HEK293 (cell line): Measurements from ENCODE around the gene TCF7L2.

ENCODE experiments used
- CTCF ChIA-PET: fragments of 350-600 bp; formaldehyde crosslinking; extraction: SDS; loops from one replicate; lab custom pipeline; 2021; ENCODE audit warnings: antibody characterized with exemption; lab: Yijun Ruan, JAX
- POLR2A ChIA-PET: fragments of 300-600 bp; formaldehyde crosslinking; extraction: SDS; loops from one replicate; lab custom pipeline; 2020; ENCODE audit warnings: antibody characterized with exemption, inconsistent platforms; lab: Yijun Ruan, JAX
- H3K27ac ChIP-seq: fragments of 200-500 bp; sonication (Bioruptor generic); 2 replicates; pipeline ENCODE4 v1.5.1; 2014; ENCODE audit warnings: low read depth, low read length, control low read depth, inconsistent platforms; ENCODE audit errors: extremely low read depth
- H3K36me3 ChIP-seq, 2 experiments: fragments of 200-500 bp in 1 of 2; sonication (Bioruptor generic) in 1 of 2; 1 replicate in 1 of 2; 2 replicates in 1 of 2; pipeline ENCODE4 v1.5.1; 2014 to 2017; ENCODE audit warnings: inconsistent platforms in 2 of 2, low read length in 2 of 2; ENCODE audit not compliant: control insufficient read depth in 2 of 2, insufficient read depth in 1 of 2
- H3K4me1 ChIP-seq: fragments of 200-500 bp; sonication (Bioruptor generic); 2 replicates; pipeline ENCODE4 v1.5.1; 2014; ENCODE audit warnings: mild to moderate bottlenecking, low read length, inconsistent platforms; ENCODE audit not compliant: control insufficient read depth, insufficient read depth
- H3K4me3 ChIP-seq: 2 replicates; pipeline ENCODE4 v1.5.1; 2011; ENCODE audit warnings: low read depth, mild to moderate bottlenecking, control low read depth, low read length, moderate library complexity
- H3K9me3 ChIP-seq: fragments of 200-500 bp; sonication (Bioruptor generic); 2 replicates; pipeline ENCODE4 v1.5.1; 2014; ENCODE audit warnings: low read depth, low read length, inconsistent platforms; ENCODE audit not compliant: control insufficient read depth, insufficient read depth
- BCL11B ChIP-seq: fragments of 450-650 bp; formaldehyde crosslinking; IDR thresholded peaks from 2 replicates; pipeline ENCODE4 v1.5.1; 2016; ENCODE audit warnings: low read depth, missing biosample characterization, missing genetic modification characterization
- HOXD13 ChIP-seq: sonication (generic); formaldehyde crosslinking; IDR thresholded peaks from 2 replicates; pipeline ENCODE4 v1.8.0; 2022; ENCODE audit warnings: missing genetic modification reagents, borderline replicate concordance
- KLF8 ChIP-seq: fragments of 450-650 bp; formaldehyde crosslinking; IDR thresholded peaks from 2 replicates; pipeline ENCODE4 v1.5.1; 2016; ENCODE audit warnings: missing biosample characterization, missing genetic modification characterization
- ZBTB21 ChIP-seq: fragments of 450-650 bp; formaldehyde crosslinking; IDR thresholded peaks from 2 replicates; pipeline ENCODE4 v1.5.1; 2017; ENCODE audit warnings: missing biosample characterization, missing genetic modification characterization
- ZFHX2 ChIP-seq: fragments of 450-650 bp; formaldehyde crosslinking; conservative IDR thresholded peaks from 2 replicates; pipeline ENCODE4 v1.5.1; 2016; ENCODE audit warnings: missing biosample characterization, missing genetic modification characterization
- ZNF354C ChIP-seq: fragments of 450-650 bp; formaldehyde crosslinking; IDR thresholded peaks from 2 replicates; pipeline ENCODE4 v1.5.1; 2016; ENCODE audit warnings: missing biosample characterization, missing genetic modification characterization, low read depth, borderline replicate concordance
- ZNF555 ChIP-seq: fragments of 450-650 bp; formaldehyde crosslinking; conservative IDR thresholded peaks from 2 replicates; pipeline ENCODE4 v1.5.1; 2017; ENCODE audit warnings: missing biosample characterization, mild to moderate bottlenecking, missing genetic modification characterization, inconsistent platforms
- ZNF561 ChIP-seq: fragments of 450-650 bp; IDR thresholded peaks from 2 replicates; pipeline ENCODE4 v1.5.1; 2018; ENCODE audit warnings: missing biosample characterization, missing genetic modification characterization, borderline replicate concordance
- ZNF600 ChIP-seq: fragments of 450-650 bp; formaldehyde crosslinking; IDR thresholded peaks from 2 replicates; pipeline ENCODE4 v1.5.1; 2016; ENCODE audit warnings: missing biosample characterization, missing genetic modification characterization
- ZNF629 ChIP-seq: fragments of 450-650 bp; formaldehyde crosslinking; IDR thresholded peaks from 2 replicates; pipeline ENCODE4 v1.5.1; 2017; ENCODE audit warnings: missing biosample characterization, missing genetic modification characterization
- ZNF747 ChIP-seq: fragments of 450-650 bp; formaldehyde crosslinking; IDR thresholded peaks from 2 replicates; pipeline ENCODE4 v1.5.1; 2016; ENCODE audit warnings: missing biosample characterization, missing genetic modification characterization
- ZNF777 ChIP-seq: fragments of 450-650 bp; formaldehyde crosslinking; IDR thresholded peaks from 2 replicates; pipeline ENCODE4 v1.5.1; 2017; ENCODE audit warnings: missing biosample characterization, missing genetic modification characterization, borderline replicate concordance
- ZNF791 ChIP-seq: fragments of 450-650 bp; formaldehyde crosslinking; IDR thresholded peaks from 2 replicates; pipeline ENCODE4 v1.5.1; 2016; ENCODE audit warnings: missing biosample characterization, missing genetic modification characterization
- ZNF792 ChIP-seq: fragments of 450-650 bp; formaldehyde crosslinking; IDR thresholded peaks from 2 replicates; pipeline ENCODE4 v1.5.1; 2016; ENCODE audit warnings: missing biosample characterization, missing genetic modification characterization
- TF ChIP-seq, protein P1 (sequence below): fragments of 450-650 bp; formaldehyde crosslinking; IDR thresholded peaks from 2 replicates; pipeline ENCODE4 v1.5.0; 2017; ENCODE audit warnings: missing biosample characterization, missing genetic modification characterization, borderline replicate concordance
- TF ChIP-seq, protein P2 (sequence below): fragments of 450-650 bp; formaldehyde crosslinking; IDR thresholded peaks from 2 replicates; pipeline ENCODE4 v1.5.1; 2016; ENCODE audit warnings: missing biosample characterization, missing genetic modification characterization
- TF ChIP-seq, protein P3 (sequence below): fragments of 450-650 bp; formaldehyde crosslinking; IDR thresholded peaks from 2 replicates; pipeline ENCODE4 v1.5.1; 2016; ENCODE audit warnings: missing biosample characterization, missing genetic modification characterization
- TF ChIP-seq, protein P4 (sequence below): fragments of 450-650 bp; formaldehyde crosslinking; IDR thresholded peaks from 2 replicates; pipeline ENCODE4 v1.5.1; 2016; ENCODE audit warnings: missing biosample characterization, missing genetic modification characterization
- TF ChIP-seq, protein P5 (sequence below): fragments of 450-650 bp; formaldehyde crosslinking; optimal IDR thresholded peaks from 2 replicates; pipeline ENCODE3; 2016; ENCODE audit warnings: missing biosample characterization, mild to moderate bottlenecking, missing genetic modification characterization
- TF ChIP-seq, protein P6 (sequence below): fragments of 450-650 bp; formaldehyde crosslinking; IDR thresholded peaks from 2 replicates; pipeline ENCODE4 v1.5.1; 2016; ENCODE audit warnings: missing biosample characterization, missing genetic modification characterization, low read depth

Gene TCF7L2

DNA sequence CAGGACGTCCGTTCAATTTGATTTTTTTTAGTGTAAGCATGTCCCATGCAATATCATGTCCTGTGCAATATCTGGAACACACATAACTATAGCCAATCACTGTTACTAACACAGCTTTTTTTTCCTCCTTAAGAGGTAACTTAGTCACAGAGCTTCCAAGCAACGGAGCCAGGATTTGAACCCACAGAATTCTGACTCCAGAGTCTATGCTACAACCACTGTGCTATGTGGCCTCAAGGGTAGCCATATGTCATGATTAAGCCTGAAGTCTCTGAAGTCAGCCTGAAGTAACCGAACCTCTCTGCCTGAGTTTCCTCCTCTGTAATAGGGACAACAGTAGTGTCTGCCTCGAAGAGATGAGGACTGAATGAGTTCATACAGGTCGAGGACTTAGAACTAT lies 42.2 kb upstream of the TCF7L2 start:
- TF ChIP-seq, protein P1, sequence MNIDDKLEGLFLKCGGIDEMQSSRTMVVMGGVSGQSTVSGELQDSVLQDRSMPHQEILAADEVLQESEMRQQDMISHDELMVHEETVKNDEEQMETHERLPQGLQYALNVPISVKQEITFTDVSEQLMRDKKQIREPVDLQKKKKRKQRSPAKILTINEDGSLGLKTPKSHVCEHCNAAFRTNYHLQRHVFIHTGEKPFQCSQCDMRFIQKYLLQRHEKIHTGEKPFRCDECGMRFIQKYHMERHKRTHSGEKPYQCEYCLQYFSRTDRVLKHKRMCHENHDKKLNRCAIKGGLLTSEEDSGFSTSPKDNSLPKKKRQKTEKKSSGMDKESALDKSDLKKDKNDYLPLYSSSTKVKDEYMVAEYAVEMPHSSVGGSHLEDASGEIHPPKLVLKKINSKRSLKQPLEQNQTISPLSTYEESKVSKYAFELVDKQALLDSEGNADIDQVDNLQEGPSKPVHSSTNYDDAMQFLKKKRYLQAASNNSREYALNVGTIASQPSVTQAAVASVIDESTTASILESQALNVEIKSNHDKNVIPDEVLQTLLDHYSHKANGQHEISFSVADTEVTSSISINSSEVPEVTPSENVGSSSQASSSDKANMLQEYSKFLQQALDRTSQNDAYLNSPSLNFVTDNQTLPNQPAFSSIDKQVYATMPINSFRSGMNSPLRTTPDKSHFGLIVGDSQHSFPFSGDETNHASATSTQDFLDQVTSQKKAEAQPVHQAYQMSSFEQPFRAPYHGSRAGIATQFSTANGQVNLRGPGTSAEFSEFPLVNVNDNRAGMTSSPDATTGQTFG (tag by site-specific recombination): no peak
- no peak for TF ChIP-seq ZNF792 (tag by site-specific recombination)
- TF ChIP-seq ZNF629 (tag by site-specific recombination): no peak
- TF ChIP-seq BCL11B (tag by site-specific recombination): no peak
- no peak for TF ChIP-seq KLF8 (tag by site-specific recombination)
- no peak for TF ChIP-seq ZNF555 (tag by site-specific recombination)
- TF ChIP-seq ZFHX2 (tag by site-specific recombination): no peak
- TF ChIP-seq ZBTB21 (tag by site-specific recombination): no peak
- no peak for TF ChIP-seq ZNF600 (tag by site-specific recombination)
- no peak for TF ChIP-seq ZNF791 (tag by site-specific recombination)
- no peak for TF ChIP-seq ZNF354C (tag by site-specific recombination)
- TF ChIP-seq, protein P2, sequence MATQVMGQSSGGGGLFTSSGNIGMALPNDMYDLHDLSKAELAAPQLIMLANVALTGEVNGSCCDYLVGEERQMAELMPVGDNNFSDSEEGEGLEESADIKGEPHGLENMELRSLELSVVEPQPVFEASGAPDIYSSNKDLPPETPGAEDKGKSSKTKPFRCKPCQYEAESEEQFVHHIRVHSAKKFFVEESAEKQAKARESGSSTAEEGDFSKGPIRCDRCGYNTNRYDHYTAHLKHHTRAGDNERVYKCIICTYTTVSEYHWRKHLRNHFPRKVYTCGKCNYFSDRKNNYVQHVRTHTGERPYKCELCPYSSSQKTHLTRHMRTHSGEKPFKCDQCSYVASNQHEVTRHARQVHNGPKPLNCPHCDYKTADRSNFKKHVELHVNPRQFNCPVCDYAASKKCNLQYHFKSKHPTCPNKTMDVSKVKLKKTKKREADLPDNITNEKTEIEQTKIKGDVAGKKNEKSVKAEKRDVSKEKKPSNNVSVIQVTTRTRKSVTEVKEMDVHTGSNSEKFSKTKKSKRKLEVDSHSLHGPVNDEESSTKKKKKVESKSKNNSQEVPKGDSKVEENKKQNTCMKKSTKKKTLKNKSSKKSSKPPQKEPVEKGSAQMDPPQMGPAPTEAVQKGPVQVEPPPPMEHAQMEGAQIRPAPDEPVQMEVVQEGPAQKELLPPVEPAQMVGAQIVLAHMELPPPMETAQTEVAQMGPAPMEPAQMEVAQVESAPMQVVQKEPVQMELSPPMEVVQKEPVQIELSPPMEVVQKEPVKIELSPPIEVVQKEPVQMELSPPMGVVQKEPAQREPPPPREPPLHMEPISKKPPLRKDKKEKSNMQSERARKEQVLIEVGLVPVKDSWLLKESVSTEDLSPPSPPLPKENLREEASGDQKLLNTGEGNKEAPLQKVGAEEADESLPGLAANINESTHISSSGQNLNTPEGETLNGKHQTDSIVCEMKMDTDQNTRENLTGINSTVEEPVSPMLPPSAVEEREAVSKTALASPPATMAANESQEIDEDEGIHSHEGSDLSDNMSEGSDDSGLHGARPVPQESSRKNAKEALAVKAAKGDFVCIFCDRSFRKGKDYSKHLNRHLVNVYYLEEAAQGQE (tag by site-specific recombination): no peak
- TF ChIP-seq ZNF561 (tag by site-specific recombination): no peak
- TF ChIP-seq ZNF777 (tag by site-specific recombination): no peak
- TF ChIP-seq, protein P3, sequence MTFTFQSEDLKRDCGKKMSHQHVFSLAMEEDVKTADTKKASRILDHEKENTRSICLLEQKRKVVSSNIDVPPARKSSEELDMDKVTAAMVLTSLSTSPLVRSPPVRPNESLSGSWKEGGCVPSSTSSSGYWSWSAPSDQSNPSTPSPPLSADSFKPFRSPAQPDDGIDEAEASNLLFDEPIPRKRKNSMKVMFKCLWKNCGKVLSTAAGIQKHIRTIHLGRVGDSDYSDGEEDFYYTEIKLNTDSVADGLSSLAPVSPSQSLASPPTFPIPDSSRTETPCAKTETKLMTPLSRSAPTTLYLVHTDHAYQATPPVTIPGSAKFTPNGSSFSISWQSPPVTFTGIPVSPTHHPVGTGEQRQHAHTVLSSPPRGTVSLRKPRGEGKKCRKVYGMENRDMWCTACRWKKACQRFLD (tag by site-specific recombination): no peak
- no peak for TF ChIP-seq ZNF747
- Histone ChIP-seq H3K36me3 (no peaks in the 10 kb centered on the region), H3K4me3 (no peak overlapping the region), H3K9me3 (no peaks in the 10 kb centered on the region), H3K27ac (no peak overlapping the region), H3K4me1 (no peaks in the 10 kb centered on the region)
- ChIA-PET POLR2A (no interaction called here), CTCF (interaction anchor here (0.9 kb wide), 1 partner anchor 10 kb away, joined by 5 read pairs; no protein-coding TSS in a partner anchor)

DNA sequence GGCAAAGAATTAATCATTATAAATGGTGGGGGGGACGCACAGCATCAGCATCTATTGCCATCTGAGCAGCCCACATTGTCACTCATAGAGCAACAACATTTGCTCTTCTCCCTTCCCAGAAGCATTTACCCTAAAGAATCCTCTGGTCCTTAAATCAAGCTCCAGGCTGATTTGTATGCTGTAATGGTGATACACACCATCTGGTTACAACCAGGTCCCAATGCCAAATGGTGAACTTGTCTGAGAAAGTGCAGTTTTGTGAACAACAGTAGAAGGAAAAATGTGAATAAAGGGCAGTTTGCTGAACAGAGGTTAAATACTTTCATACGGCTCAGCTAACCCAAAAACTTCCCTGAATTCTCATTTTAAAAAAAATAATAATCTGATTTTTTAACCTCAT lies 38.8 kb upstream of the TCF7L2 start:
- POLR2A ChIA-PET: no interaction called here
- no peak overlapping the region for H3K27ac ChIP-seq
- no peaks in the 10 kb centered on the region for H3K9me3 ChIP-seq
- H3K36me3 ChIP-seq: no peaks in the 10 kb centered on the region
- peaks cover 6% of the 10 kb centered on the region for H3K4me1 ChIP-seq
- CTCF ChIA-PET: interaction anchor here (0.7 kb wide), 1 partner anchor 16 kb away, joined by 3 read pairs; no protein-coding TSS in a partner anchor
- H3K4me3 ChIP-seq: no peak overlapping the region
- TF ChIP-seq, protein P4, sequence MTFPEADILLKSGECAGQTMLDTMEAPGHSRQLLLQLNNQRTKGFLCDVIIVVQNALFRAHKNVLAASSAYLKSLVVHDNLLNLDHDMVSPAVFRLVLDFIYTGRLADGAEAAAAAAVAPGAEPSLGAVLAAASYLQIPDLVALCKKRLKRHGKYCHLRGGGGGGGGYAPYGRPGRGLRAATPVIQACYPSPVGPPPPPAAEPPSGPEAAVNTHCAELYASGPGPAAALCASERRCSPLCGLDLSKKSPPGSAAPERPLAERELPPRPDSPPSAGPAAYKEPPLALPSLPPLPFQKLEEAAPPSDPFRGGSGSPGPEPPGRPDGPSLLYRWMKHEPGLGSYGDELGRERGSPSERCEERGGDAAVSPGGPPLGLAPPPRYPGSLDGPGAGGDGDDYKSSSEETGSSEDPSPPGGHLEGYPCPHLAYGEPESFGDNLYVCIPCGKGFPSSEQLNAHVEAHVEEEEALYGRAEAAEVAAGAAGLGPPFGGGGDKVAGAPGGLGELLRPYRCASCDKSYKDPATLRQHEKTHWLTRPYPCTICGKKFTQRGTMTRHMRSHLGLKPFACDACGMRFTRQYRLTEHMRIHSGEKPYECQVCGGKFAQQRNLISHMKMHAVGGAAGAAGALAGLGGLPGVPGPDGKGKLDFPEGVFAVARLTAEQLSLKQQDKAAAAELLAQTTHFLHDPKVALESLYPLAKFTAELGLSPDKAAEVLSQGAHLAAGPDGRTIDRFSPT (tag by site-specific recombination): no peak
- TF ChIP-seq, protein P5, sequence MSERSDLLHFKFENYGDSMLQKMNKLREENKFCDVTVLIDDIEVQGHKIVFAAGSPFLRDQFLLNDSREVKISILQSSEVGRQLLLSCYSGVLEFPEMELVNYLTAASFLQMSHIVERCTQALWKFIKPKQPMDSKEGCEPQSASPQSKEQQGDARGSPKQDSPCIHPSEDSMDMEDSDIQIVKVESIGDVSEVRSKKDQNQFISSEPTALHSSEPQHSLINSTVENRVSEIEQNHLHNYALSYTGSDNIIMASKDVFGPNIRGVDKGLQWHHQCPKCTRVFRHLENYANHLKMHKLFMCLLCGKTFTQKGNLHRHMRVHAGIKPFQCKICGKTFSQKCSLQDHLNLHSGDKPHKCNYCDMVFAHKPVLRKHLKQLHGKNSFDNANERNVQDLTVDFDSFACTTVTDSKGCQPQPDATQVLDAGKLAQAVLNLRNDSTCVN (tag by site-specific recombination): no peak
- TF ChIP-seq, protein P6, sequence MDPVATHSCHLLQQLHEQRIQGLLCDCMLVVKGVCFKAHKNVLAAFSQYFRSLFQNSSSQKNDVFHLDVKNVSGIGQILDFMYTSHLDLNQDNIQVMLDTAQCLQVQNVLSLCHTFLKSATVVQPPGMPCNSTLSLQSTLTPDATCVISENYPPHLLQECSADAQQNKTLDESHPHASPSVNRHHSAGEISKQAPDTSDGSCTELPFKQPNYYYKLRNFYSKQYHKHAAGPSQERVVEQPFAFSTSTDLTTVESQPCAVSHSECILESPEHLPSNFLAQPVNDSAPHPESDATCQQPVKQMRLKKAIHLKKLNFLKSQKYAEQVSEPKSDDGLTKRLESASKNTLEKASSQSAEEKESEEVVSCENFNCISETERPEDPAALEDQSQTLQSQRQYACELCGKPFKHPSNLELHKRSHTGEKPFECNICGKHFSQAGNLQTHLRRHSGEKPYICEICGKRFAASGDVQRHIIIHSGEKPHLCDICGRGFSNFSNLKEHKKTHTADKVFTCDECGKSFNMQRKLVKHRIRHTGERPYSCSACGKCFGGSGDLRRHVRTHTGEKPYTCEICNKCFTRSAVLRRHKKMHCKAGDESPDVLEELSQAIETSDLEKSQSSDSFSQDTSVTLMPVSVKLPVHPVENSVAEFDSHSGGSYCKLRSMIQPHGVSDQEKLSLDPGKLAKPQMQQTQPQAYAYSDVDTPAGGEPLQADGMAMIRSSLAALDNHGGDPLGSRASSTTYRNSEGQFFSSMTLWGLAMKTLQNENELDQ (tag by site-specific recombination): no peak
- TF ChIP-seq HOXD13 (CRISPR knock-in tag): no peak
